ENCODE measurements around the gene TMEM59L. TPM values are rescaled to one million over a fixed set of nuclear protein-coding genes. Genes with fewer than 3 reads are reported as not detected.

TMEM59L gene
- total RNA-seq, 2 donors from 2014 or later = 0.66 to 2.1 TPM

GRCh38 chr19:18606281-18607225 is 6.1 kb upstream of the TMEM59L start, which contains the start of gene CRLF1:
CRLF1 (minus strand) TSS chr19:18606799; CDS start chr19:18606656, 143 bp downstream.
- intact Hi-C loops (cut with DNase I) = no loop called here
- no peak for TF ChIP-seq POLR2A (IDR thresholded peaks at IDR 0.05)
- TF ChIP-seq CTCF (IDR thresholded peaks at IDR 0.05) = no peak
- no peaks in the 10 kb centered on the region for H3K9me3 ChIP-seq
- H3K27me3 ChIP-seq = peaks cover 0 to 45% of the 10 kb centered on the region in 2 donors
- DNase-seq = no peak
- no peaks in the 10 kb centered on the region for H3K36me3 ChIP-seq (replicated peaks in 1 of 2; ENCODE audit: insufficient read depth in 1 of 2, low read depth in 2 of 2)
- peak; percentile 30 for ATAC-seq
- peaks cover 27% of the 10 kb centered on the region for H3K4me1 ChIP-seq
- H3K4me3 ChIP-seq = no peak within 1 kb of the TSS
- no peak within 1 kb of the TSS for H3K27ac ChIP-seq
- 0 to 1% methylated on average over 3 to 66 of the region's 116 CpGs for WGBS, 2 donors

- H3K27me3 ChIP-seq = peaks cover 0 to 54% of the 10 kb centered on the region in 2 donors
- H3K4me1 ChIP-seq = peaks cover 36% of the 10 kb centered on the region
- intact Hi-C loops (cut with DNase I) = no loop called here
- no peak overlapping the region for H3K4me3 ChIP-seq
- TF ChIP-seq CTCF (IDR thresholded peaks at IDR 0.05) (no peak), POLR2A (IDR thresholded peaks at IDR 0.05) (no peak)
- WGBS, 2 donors = 2% methylated on average over 24 to 65 of the region's 68 CpGs
- no peaks in the 10 kb centered on the region for H3K36me3 ChIP-seq (replicated peaks in 1 of 2; ENCODE audit: insufficient read depth in 1 of 2, low read depth in 2 of 2)
- no peak overlapping the region for H3K27ac ChIP-seq
- ATAC-seq = no peak
- H3K9me3 ChIP-seq = no peaks in the 10 kb centered on the region
- no peak for DNase-seq
These were observed 5.2 kb upstream of the TMEM59L start for GRCh38 chr19:18607226-18608101.

- H3K9me3 ChIP-seq = no peaks in the 10 kb centered on the region
- no peak for TF ChIP-seq POLR2A (IDR thresholded peaks at IDR 0.05)
- no peak for TF ChIP-seq CTCF (IDR thresholded peaks at IDR 0.05)
- no peaks in the 10 kb centered on the region for H3K36me3 ChIP-seq (replicated peaks in 1 of 2; ENCODE audit: insufficient read depth in 1 of 2, low read depth in 2 of 2)
- H3K4me1 ChIP-seq = peaks cover 44% of the 10 kb centered on the region
- WGBS, 2 donors = 34 to 37% methylated on average over 5 of the region's 5 CpGs
- no peak overlapping the region for H3K4me3 ChIP-seq
- DNase-seq (no peak), ATAC-seq (no peak)
- intact Hi-C loops (cut with DNase I) = no loop called here
- no peak overlapping the region for H3K27ac ChIP-seq
- H3K27me3 ChIP-seq = peaks cover 0 to 62% of the 10 kb centered on the region in 2 donors
These were observed 4.4 kb upstream of the TMEM59L start for GRCh38 chr19:18608102-18608804.

DNA sequence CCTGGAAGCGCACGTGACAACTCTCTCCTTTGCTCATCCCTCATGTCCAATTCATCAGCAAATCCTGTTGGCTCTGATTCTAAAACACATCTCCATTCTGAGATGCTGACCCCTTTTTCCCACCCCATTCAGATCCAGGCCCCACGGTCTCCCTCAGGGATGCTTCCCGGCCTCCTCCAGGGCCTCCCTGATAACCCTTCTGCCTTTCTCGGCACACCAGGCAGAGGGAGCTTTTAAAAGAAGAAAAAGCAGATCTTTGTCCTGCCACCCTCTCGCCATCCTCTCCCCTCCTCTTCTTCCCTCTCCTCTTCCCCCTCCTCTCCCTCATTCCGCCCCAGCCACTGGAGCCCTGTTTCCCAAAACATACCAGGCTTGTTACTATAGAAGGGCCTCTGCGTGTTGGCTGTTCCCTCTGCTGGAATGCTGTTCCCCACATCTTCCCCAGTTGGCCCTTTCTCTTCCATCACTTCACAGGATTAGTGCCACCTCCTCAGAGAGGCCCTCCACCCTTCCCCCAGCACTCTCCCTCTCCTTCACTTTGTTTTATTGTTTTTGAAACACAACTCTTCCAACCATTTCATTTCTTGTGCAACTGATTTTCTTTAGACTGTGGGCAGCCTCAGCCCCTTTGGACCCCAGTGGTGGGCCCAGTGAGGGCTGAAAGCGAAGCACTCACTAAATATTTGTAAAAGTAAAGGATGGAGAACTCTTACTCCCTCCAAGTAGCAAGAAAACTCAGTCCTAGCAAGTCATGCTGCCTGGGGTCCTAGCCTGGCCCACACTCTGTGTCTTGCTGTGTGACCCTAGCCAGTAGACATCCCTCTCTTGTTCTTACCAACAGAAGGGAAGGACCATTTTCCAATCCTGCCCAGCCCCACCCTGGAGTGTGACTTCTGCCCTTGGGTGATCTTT is 3.6 kb upstream of the TMEM59L start:
- Histone ChIP-seq H3K9me3 (no peaks in the 10 kb centered on the region), H3K36me3 (replicated peaks in 1 of 2; ENCODE audit: insufficient read depth in 1 of 2, low read depth in 2 of 2) (no peaks in the 10 kb centered on the region), H3K27me3 (peaks cover 0 to 65% of the 10 kb centered on the region in 2 donors), H3K27ac (no peak overlapping the region), H3K4me1 (peaks cover 44% of the 10 kb centered on the region), H3K4me3 (no peak overlapping the region)
- TF ChIP-seq CTCF (IDR thresholded peaks at IDR 0.05) (no peak), POLR2A (IDR thresholded peaks at IDR 0.05) (no peak)
- ATAC-seq (no peak), DNase-seq (no peak)
- intact Hi-C loops (cut with DNase I) = no loop called here
- WGBS, 2 donors = 57 to 69% methylated on average over 9 of the region's 9 CpGs

Measured in body of pancreas (tissue), 4 donors.